Spleen (tissue), 7 donors: Measurements from ENCODE around the gene SERINC5.

Experiments used
- POLR2A ChIP-seq, 3 donors: fragments of 450-650 bp; IDR thresholded peaks; one replicate each; pipeline ENCODE4 v1.5.1; 2017; ENCODE audit warnings: antibody characterized with exemption in 3 of 3, mild to moderate bottlenecking in 1 of 3
- POLR2AphosphoS5 ChIP-seq, 3 donors: sonication (generic); formaldehyde crosslinking; IDR thresholded peaks; one replicate each; pipeline ENCODE4 v1.5.1; 2017; ENCODE audit warnings: antibody characterized with exemption in 3 of 3
- TF ChIP-seq, protein P1 (sequence below), 11 experiments: fragments of 200-600 bp in 7 of 11; fragments of 450-650 bp in 4 of 11; sonication (generic) in 4 of 11; IDR thresholded peaks in 8 of 11; conservative IDR thresholded peaks in 3 of 11; 1 replicate in 7 of 11; 2 replicates in 4 of 11; pipeline versions ENCODE4 v1.4.0 to v1.8.0; 2016 to 2021; ENCODE audit warnings: antibody characterized with exemption in 11 of 11, inconsistent platforms in 4 of 11, mild to moderate bottlenecking in 1 of 11
- donor health status: DM: no; HTN: no; CAD: no; lungs with moderate emphysema.
- donor health status: DM: no; HTN: no; CAD: no.
- donor health status: DM: no; HTN: no; CAD: no.

DNA sequence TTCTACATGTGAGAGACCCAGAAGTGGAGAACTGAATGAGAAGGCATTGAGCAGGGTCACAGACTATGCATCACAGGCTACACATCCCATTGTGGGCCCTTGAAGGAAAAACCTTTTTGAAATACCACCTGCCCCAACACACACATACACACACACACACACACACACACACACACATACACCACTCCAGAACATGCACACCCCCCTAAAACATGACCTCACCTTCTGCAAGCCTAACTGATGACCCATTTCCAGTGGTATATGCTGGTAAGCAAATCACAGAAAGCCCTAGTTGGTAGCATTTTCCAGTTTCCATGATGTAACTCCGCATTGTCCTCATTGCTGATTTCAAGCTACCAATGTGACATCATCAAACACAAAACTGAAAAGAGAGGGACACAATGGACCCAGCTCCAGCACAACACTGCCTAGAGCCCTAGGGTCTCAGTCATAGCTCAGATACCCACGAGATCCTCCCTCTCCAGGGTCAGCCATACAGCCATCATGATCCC lies 184.3 kb downstream of the SERINC5 start:
- TF ChIP-seq, protein P1, sequence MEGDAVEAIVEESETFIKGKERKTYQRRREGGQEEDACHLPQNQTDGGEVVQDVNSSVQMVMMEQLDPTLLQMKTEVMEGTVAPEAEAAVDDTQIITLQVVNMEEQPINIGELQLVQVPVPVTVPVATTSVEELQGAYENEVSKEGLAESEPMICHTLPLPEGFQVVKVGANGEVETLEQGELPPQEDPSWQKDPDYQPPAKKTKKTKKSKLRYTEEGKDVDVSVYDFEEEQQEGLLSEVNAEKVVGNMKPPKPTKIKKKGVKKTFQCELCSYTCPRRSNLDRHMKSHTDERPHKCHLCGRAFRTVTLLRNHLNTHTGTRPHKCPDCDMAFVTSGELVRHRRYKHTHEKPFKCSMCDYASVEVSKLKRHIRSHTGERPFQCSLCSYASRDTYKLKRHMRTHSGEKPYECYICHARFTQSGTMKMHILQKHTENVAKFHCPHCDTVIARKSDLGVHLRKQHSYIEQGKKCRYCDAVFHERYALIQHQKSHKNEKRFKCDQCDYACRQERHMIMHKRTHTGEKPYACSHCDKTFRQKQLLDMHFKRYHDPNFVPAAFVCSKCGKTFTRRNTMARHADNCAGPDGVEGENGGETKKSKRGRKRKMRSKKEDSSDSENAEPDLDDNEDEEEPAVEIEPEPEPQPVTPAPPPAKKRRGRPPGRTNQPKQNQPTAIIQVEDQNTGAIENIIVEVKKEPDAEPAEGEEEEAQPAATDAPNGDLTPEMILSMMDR (IDR thresholded peaks at IDR 0.05 in 8 of 11, conservative IDR thresholded peaks at IDR 0.05 in 3 of 11): no peak
- TF ChIP-seq POLR2A (IDR thresholded peaks at IDR 0.05): no peak
- TF ChIP-seq POLR2AphosphoS5 (IDR thresholded peaks at IDR 0.05): no peak
